ENCODE results near the gene ADGRL1. TPM values are rescaled to one million over a fixed set of nuclear protein-coding genes. Genes with fewer than 3 reads are reported as not detected.

ADGRL1 gene
- polyA plus RNA-seq, 3 donors = 1.7 TPM; not detected in 2

- peaks cover 35% of the 10 kb centered on the region for H3K79me2 ChIP-seq (ENCODE audit: insufficient read depth, low read length)
- intact Hi-C loops (cut with micrococcal nuclease) = no loop called here
- H3K36me3 Mint-ChIP-seq = peaks cover 25 to 42% of the 10 kb centered on the region in 2 donors
- H2AFZ ChIP-seq (ENCODE audit: insufficient read depth, low read depth, low read length, poor library complexity, severe bottlenecking) = no peak overlapping the region
- H3K4me3 ChIP-seq (replicated peaks in 1 of 3; ENCODE audit: low read depth in 2 of 3, low read length in 3 of 3) = no peak overlapping the region
- DNase-seq = no peak
- H3K36me3 ChIP-seq (replicated peaks in 1 of 2; ENCODE audit: control insufficient read depth in 1 of 2, insufficient read depth in 2 of 2, low read length in 2 of 2) = peaks cover 23 to 42% of the 10 kb centered on the region in 2 donors
- H3K27me3 Mint-ChIP-seq (ENCODE audit: low read depth in 3 of 3) = peaks cover 0 to 5% (median 1%) of the 10 kb centered on the region in 3 donors
- H3K4me1 ChIP-seq (ENCODE audit: control insufficient read depth in 1 of 2, insufficient read depth in 2 of 2, low read length in 2 of 2) = peaks cover 29 to 30% of the 10 kb centered on the region in 2 donors
- H3K9me3 Mint-ChIP-seq = peaks cover 0 to 4% (median 0%) of the 10 kb centered on the region in 7 donors
- H3K27me3 ChIP-seq (ENCODE audit: control insufficient read depth in 2 of 2, insufficient read depth in 2 of 2, low read length in 2 of 2) = no peaks in the 10 kb centered on the region
- no peak overlapping the region for H3K27ac ChIP-seq (ENCODE audit: low read depth in 1 of 2, low read length in 2 of 2)
- H4K20me1 ChIP-seq (ENCODE audit: insufficient read depth, low read length) = peaks cover 45% of the 10 kb centered on the region
- peak overlapping the region in 2 of 7 donors; percentile 11 to 30 for H3K27ac Mint-ChIP-seq
- TF ChIP-seq, protein P1, sequence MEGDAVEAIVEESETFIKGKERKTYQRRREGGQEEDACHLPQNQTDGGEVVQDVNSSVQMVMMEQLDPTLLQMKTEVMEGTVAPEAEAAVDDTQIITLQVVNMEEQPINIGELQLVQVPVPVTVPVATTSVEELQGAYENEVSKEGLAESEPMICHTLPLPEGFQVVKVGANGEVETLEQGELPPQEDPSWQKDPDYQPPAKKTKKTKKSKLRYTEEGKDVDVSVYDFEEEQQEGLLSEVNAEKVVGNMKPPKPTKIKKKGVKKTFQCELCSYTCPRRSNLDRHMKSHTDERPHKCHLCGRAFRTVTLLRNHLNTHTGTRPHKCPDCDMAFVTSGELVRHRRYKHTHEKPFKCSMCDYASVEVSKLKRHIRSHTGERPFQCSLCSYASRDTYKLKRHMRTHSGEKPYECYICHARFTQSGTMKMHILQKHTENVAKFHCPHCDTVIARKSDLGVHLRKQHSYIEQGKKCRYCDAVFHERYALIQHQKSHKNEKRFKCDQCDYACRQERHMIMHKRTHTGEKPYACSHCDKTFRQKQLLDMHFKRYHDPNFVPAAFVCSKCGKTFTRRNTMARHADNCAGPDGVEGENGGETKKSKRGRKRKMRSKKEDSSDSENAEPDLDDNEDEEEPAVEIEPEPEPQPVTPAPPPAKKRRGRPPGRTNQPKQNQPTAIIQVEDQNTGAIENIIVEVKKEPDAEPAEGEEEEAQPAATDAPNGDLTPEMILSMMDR (IDR thresholded peaks at IDR 0.05) = no peak
- no peaks in the 10 kb centered on the region for H3K9me3 ChIP-seq (replicated peaks in 1 of 2; ENCODE audit: control insufficient read depth in 1 of 2, insufficient read depth in 1 of 2, low read length in 2 of 2)
- H3K4me3 Mint-ChIP-seq = no peak overlapping the region
- H3K4me2 ChIP-seq (replicated peaks; ENCODE audit: extremely low read depth, low read length, poor library complexity, severe bottlenecking) = no peak overlapping the region
- H3K9ac ChIP-seq (ENCODE audit: insufficient read depth, low read length, poor library complexity, severe bottlenecking) = no peak overlapping the region
- H3K4me1 Mint-ChIP-seq = peaks cover 42% of the 10 kb centered on the region
- 97% methylated on average over 11 of the region's 12 CpGs for WGBS (ENCODE audit: insufficient coverage)
Measured at GRCh38 chr19:14152713-14153112, 53.3 kb downstream of the ADGRL1 start.

DNA sequence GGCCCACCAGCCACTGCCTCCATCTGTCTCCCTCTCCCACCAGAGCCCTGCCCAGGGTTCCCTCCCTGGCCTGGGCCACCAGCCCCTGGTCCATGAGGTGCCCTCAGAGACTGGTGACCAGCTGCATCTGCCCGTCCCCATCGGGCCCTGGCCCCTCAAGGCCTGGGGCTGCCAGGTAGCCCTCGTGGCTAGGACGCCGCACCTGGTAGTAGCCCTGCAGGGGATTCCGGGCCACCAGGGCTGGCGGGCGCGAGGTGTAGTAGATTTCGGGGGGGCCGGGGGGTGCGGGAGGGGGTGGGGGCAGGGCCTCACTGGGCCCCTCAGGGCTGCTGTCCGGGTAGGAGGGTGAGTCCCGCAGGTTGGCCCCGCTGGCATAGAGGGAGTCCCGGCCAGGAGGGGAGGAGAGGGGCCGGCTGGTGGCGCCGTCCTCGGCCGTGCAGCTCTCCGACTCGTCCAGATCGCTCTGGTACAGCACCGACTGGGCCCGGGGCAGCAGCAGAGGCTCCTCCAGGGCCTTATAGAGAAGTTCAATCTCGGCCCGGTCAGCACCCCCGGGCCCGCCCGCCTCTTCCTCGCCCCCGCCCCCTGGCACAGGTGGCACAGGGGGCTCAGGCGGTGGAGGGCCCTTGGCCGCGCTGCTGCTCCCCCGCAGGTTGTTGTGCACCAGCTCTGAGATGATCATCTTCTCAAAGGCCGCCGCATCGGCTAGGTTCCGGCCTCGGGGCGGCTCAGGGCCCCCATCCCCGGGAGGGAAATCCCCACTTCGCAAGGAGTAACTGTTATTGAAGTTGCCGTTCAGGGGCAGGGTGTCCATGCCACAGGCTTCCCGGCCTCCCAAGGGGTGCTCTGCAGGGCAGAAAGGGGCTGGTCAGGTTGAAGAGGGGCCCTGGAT, 55.0 kb downstream of the ADGRL1 start:
- no peaks in the 10 kb centered on the region for H3K9me3 ChIP-seq (replicated peaks in 1 of 2; ENCODE audit: control insufficient read depth in 1 of 2, insufficient read depth in 1 of 2, low read length in 2 of 2)
- TF ChIP-seq, protein P1 (IDR thresholded peaks at IDR 0.05) = no peak
- Mint-ChIP-seq H3K27ac (peak overlapping the region in 2 of 7 donors; percentile 23 to 35), H3K27me3 (ENCODE audit: low read depth in 3 of 3) (peaks cover 0 to 5% (median 1%) of the 10 kb centered on the region in 3 donors), H3K36me3 (peaks cover 15 to 34% of the 10 kb centered on the region in 2 donors), H3K4me1 (peaks cover 58% of the 10 kb centered on the region), H3K9me3 (peaks cover 0 to 4% (median 0%) of the 10 kb centered on the region in 7 donors), H3K4me3 (no peak overlapping the region)
- DNase-seq = no peak
- no peaks in the 10 kb centered on the region for H3K27me3 ChIP-seq (ENCODE audit: control insufficient read depth in 2 of 2, insufficient read depth in 2 of 2, low read length in 2 of 2)
- peaks cover 62% of the 10 kb centered on the region for H4K20me1 ChIP-seq (ENCODE audit: insufficient read depth, low read length)
- no peak overlapping the region for H3K9ac ChIP-seq (ENCODE audit: insufficient read depth, low read length, poor library complexity, severe bottlenecking)
- H3K4me3 ChIP-seq (replicated peaks in 1 of 3; ENCODE audit: low read depth in 2 of 3, low read length in 3 of 3) = no peak overlapping the region
- peaks cover 9 to 26% of the 10 kb centered on the region in 2 donors for H3K36me3 ChIP-seq (replicated peaks in 1 of 2; ENCODE audit: control insufficient read depth in 1 of 2, insufficient read depth in 2 of 2, low read length in 2 of 2)
- H3K27ac ChIP-seq (ENCODE audit: low read depth in 1 of 2, low read length in 2 of 2) = no peak overlapping the region
- WGBS (ENCODE audit: insufficient coverage) = 95% methylated on average over 37 of the region's 47 CpGs
- peaks cover 43% of the 10 kb centered on the region for H3K79me2 ChIP-seq (ENCODE audit: insufficient read depth, low read length)
- intact Hi-C loops (cut with micrococcal nuclease) = no loop called here
- no peak overlapping the region for H2AFZ ChIP-seq (ENCODE audit: insufficient read depth, low read depth, low read length, poor library complexity, severe bottlenecking)
- no peak overlapping the region for H3K4me2 ChIP-seq (replicated peaks; ENCODE audit: extremely low read depth, low read length, poor library complexity, severe bottlenecking)
- H3K4me1 ChIP-seq (ENCODE audit: control insufficient read depth in 1 of 2, insufficient read depth in 2 of 2, low read length in 2 of 2) = peaks cover 30 to 31% of the 10 kb centered on the region in 2 donors
